Suprapubic skin (tissue), 4 donors: Measurements from ENCODE around the gene TET3. TPM values are rescaled to one million over a fixed set of nuclear protein-coding genes. Genes with fewer than 3 reads are reported as not detected.

Experiments
- DNase-seq, 2 donors: peaks; one replicate each; pipeline ENCODE4 v3.0.0-alpha.2; 2019; ENCODE audit warnings: low spot score in 2 of 2
- H3K27ac ChIP-seq: fragments of 200-600 bp; sonication (generic); one replicate; pipeline ENCODE4 v1.5.1; 2019
- H3K27me3 ChIP-seq: fragments of 200-600 bp; sonication (generic); one replicate; pipeline ENCODE4 v1.5.1; 2019
- H3K36me3 ChIP-seq: fragments of 200-600 bp; sonication (generic); one replicate; pipeline ENCODE4 v1.5.1; 2019
- H3K4me1 ChIP-seq: fragments of 200-600 bp; sonication (generic); one replicate; pipeline ENCODE4 v1.5.1; 2019
- H3K4me3 ChIP-seq: fragments of 200-600 bp; sonication (generic); one replicate; pipeline ENCODE4 v1.5.1; 2019; ENCODE audit warnings: mild to moderate bottlenecking
- H3K9me3 ChIP-seq: fragments of 200-600 bp; sonication (generic); one replicate; pipeline ENCODE4 v1.5.1; 2019
- CTCF ChIP-seq, 2 donors: fragments of 200-600 bp in 1 of 2; fragments of 450-650 bp in 1 of 2; sonication (generic) in 1 of 2; IDR thresholded peaks; one replicate each; pipeline ENCODE4 v1.5.1; 2016 to 2019; ENCODE audit warnings: antibody characterized with exemption in 2 of 2, mild to moderate bottlenecking in 1 of 2, moderate library complexity in 1 of 2
- EP300 ChIP-seq: sonication (generic); formaldehyde crosslinking; IDR thresholded peaks from one replicate; pipeline ENCODE4 v1.6.1; 2017; ENCODE audit warnings: antibody characterized with exemption
- POLR2A ChIP-seq, 2 donors: fragments of 450-650 bp; IDR thresholded peaks; one replicate each; pipeline ENCODE4 v1.6.1; 2017; ENCODE audit warnings: antibody characterized with exemption in 2 of 2, mild to moderate bottlenecking in 2 of 2, moderate library complexity in 2 of 2
- POLR2AphosphoS5 ChIP-seq, 3 donors: sonication (generic); formaldehyde crosslinking; IDR thresholded peaks; one replicate each; pipeline ENCODE4 v1.6.1; 2017; ENCODE audit warnings: antibody characterized with exemption in 3 of 3
- WGBS: methylation state at CpG from one replicate; pipeline ENCODE4 v1.1.5; 2018; 5-methylcytosine and 5-hydroxymethylcytosine counted together
- total RNA-seq, 4 donors: library from RNA; depleted of rRNA; stranded (reverse); fragments of >200 nt; gene quantifications; one replicate each; pipeline ENCODE4 v1.1.0, GENCODE V29; 2016

The TET3 gene
- total RNA-seq, 4 donors from 2014 or later, result 53.6 to 75.3 (median 58.4) TPM

- H3K4me3 ChIP-seq, result no peak overlapping the region
- no peak overlapping the region for H3K27ac ChIP-seq
- no peak for DNase-seq
- peaks cover 68% of the 10 kb centered on the region for H3K36me3 ChIP-seq
- 93% methylated on average over 5 of the region's 5 CpGs for WGBS
- TF ChIP-seq POLR2A (IDR thresholded peaks at IDR 0.05) (no peak), EP300 (no peak), POLR2AphosphoS5 (IDR thresholded peaks at IDR 0.05) (no peak), CTCF (IDR thresholded peaks at IDR 0.05) (no peak)
- H3K27me3 ChIP-seq, result no peaks in the 10 kb centered on the region
- H3K9me3 ChIP-seq, result no peaks in the 10 kb centered on the region
- no peaks in the 10 kb centered on the region for H3K4me1 ChIP-seq
Measured at GRCh38 chr2:73947412-73948018, 37.2 kb upstream of the TET3 start.

GRCh38 chr2:73949802-73950201, 34.9 kb upstream of the TET3 start:
- H3K4me3 ChIP-seq, result no peak overlapping the region
- H3K36me3 ChIP-seq, result peaks cover 84% of the 10 kb centered on the region
- H3K9me3 ChIP-seq, result no peaks in the 10 kb centered on the region
- H3K4me1 ChIP-seq, result no peaks in the 10 kb centered on the region
- no peak overlapping the region for H3K27ac ChIP-seq
- TF ChIP-seq CTCF (IDR thresholded peaks at IDR 0.05) (no peak), EP300 (no peak), POLR2A (IDR thresholded peaks at IDR 0.05) (no peak), POLR2AphosphoS5 (IDR thresholded peaks at IDR 0.05) (no peak)
- DNase-seq, result no peak
- no peaks in the 10 kb centered on the region for H3K27me3 ChIP-seq

DNA sequence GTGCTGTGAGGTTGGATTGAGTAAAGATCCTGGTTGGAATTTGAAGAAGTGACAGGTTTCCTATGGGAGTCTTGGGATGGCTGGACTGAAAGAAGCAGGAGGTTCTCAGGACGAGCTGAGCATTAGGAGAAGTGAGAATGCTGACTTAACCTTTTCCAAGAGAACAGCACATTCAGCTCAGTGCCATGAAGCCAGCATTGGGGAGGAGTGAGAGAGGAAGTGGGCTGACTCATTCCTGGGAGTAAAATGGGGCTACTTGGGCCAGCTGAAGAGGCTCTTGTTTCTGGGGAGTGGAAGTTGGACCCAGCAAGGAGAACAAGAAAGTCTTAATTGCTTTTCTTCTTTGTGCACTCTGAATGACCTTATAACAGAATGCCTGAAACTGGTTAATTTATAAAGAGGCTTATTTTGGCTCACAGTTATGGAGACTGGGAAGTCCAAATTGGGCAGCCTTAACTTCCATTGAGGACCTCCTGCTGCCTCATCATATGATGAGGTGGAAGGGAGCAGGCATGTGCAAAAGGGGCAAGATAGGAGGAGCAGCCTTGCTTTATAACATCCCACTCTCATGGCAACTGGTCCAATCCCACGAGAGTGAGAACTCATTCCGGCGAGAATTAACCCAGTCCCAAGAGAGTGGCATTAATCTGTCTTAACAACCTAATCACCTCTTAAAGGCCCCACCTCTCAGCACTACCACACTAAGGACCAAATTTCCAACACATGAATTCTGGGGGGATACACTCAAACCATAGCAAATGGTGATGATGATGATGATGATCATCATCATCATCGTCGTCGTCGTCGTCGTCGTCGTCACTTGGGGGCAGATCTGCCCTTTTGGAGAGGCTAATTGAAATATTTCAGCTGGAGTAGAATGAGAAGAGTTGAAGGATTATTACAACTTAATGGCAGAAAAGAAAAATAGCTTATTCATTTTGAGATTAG, 31.9 kb upstream of the TET3 start:
- Histone ChIP-seq H3K27me3 (no peaks in the 10 kb centered on the region), H3K27ac (no peak overlapping the region), H3K4me1 (no peaks in the 10 kb centered on the region), H3K4me3 (no peak overlapping the region), H3K9me3 (no peaks in the 10 kb centered on the region), H3K36me3 (peaks cover 92% of the 10 kb centered on the region)
- no peak for TF ChIP-seq EP300
- WGBS, result 81% methylated on average over 12 of the region's 12 CpGs
- no peak for DNase-seq

GRCh38 chr2:73956218-73956865, 28.4 kb upstream of the TET3 start:
- TF ChIP-seq POLR2A (IDR thresholded peaks at IDR 0.05) (no peak), EP300 (no peak), POLR2AphosphoS5 (IDR thresholded peaks at IDR 0.05) (no peak), CTCF (IDR thresholded peaks at IDR 0.05) (no peak)
- H3K27ac ChIP-seq, result no peak overlapping the region
- H3K4me3 ChIP-seq, result no peak overlapping the region
- no peaks in the 10 kb centered on the region for H3K9me3 ChIP-seq
- H3K36me3 ChIP-seq, result peaks cover 87% of the 10 kb centered on the region
- H3K27me3 ChIP-seq, result no peaks in the 10 kb centered on the region
- H3K4me1 ChIP-seq, result no peaks in the 10 kb centered on the region
- no peak for DNase-seq
- WGBS, result 84% methylated on average over 5 of the region's 5 CpGs

- WGBS, result 93% methylated on average over 4 of the region's 4 CpGs
- peaks cover 40% of the 10 kb centered on the region for H3K36me3 ChIP-seq
- H3K9me3 ChIP-seq, result no peaks in the 10 kb centered on the region
- no peak overlapping the region for H3K27ac ChIP-seq
- H3K27me3 ChIP-seq, result no peaks in the 10 kb centered on the region
- TF ChIP-seq CTCF (IDR thresholded peaks at IDR 0.05) (no peak), EP300 (no peak), POLR2AphosphoS5 (IDR thresholded peaks at IDR 0.05) (no peak), POLR2A (IDR thresholded peaks at IDR 0.05) (no peak)
- H3K4me3 ChIP-seq, result no peak overlapping the region
- DNase-seq, result no peak
- H3K4me1 ChIP-seq, result peaks cover 4% of the 10 kb centered on the region
Measured at GRCh38 chr2:73961274-73961673, 23.4 kb upstream of the TET3 start.
